Thyroid gland (tissue), 4 donors: ENCODE measurements around the gene RNF215. TPM values are rescaled to one million over a fixed set of nuclear protein-coding genes. Genes with fewer than 3 reads are reported as not detected.

Source experiments
- DNase-seq, 2 donors: peaks; one replicate each; pipeline ENCODE4 v3.0.0-alpha.2; 2019
- H3K27ac ChIP-seq, 3 donors: fragments of 200-600 bp; sonication (generic); 1 replicate in 2 of 3; 2 replicates in 1 of 3; pipeline ENCODE4 v1.5.1; 2016 to 2019; ENCODE audit warnings: mild to moderate bottlenecking in 1 of 3, moderate library complexity in 1 of 3
- H3K27me3 ChIP-seq: fragments of 200-600 bp; sonication (generic); one replicate; pipeline ENCODE4 v1.5.1; 2019
- H3K36me3 ChIP-seq, 2 donors: fragments of 200-600 bp; sonication (generic); one replicate each; pipeline ENCODE4 v1.5.1; 2016 to 2019
- H3K4me1 ChIP-seq, 2 donors: fragments of 200-600 bp; sonication (generic); one replicate each; pipeline ENCODE4 v1.5.1; 2017 to 2019
- H3K4me3 ChIP-seq, 3 donors: fragments of 200-600 bp; sonication (generic); replicated peaks in 1 of 3; 1 replicate in 2 of 3; 2 replicates in 1 of 3; pipeline ENCODE4 v1.5.1; 2016; ENCODE audit warnings: mild to moderate bottlenecking in 1 of 3
- H3K9me3 ChIP-seq: fragments of 200-600 bp; sonication (generic); one replicate; pipeline ENCODE4 v1.5.1; 2017
- CTCF ChIP-seq, 6 experiments: fragments of 200-600 bp in 3 of 6; fragments of 450-650 bp in 3 of 6; sonication (generic) in 3 of 6; IDR thresholded peaks; one replicate each; pipeline ENCODE4 v1.5.1; 2016 to 2019; ENCODE audit warnings: antibody characterized with exemption in 6 of 6, mild to moderate bottlenecking in 2 of 6, inconsistent platforms in 1 of 6, moderate library complexity in 1 of 6
- POLR2A ChIP-seq, 2 donors: fragments of 450-650 bp; IDR thresholded peaks; one replicate each; pipeline ENCODE4 v1.6.1; 2017; ENCODE audit warnings: antibody characterized with exemption in 2 of 2, mild to moderate bottlenecking in 2 of 2, moderate library complexity in 1 of 2
- WGBS, 2 donors: methylation state at CpG; one replicate each; pipeline ENCODE4 v1.1.5; 2017; 5-methylcytosine and 5-hydroxymethylcytosine counted together
- intact Hi-C: fragments of 100-400 bp; cut with DNase I; formaldehyde crosslinking; loops from one replicate; pipeline ENCODE4 v1.15.1; 2023
- total RNA-seq, 4 donors: library from RNA; depleted of rRNA; stranded (reverse); fragments of >200 nt; gene quantifications; one replicate each; pipeline ENCODE4 v1.2.3, GENCODE V29; 2016

RNF215 gene
- total RNA-seq, 4 donors from 2014 or later, result 14.8 to 25.5 (median 18.8) TPM

- TF ChIP-seq CTCF (IDR thresholded peaks at IDR 0.05) (no peak), POLR2A (IDR thresholded peaks at IDR 0.05) (no peak)
- no peak for DNase-seq
- H3K4me3 ChIP-seq, result no peak overlapping the region
- no peaks in the 10 kb centered on the region for H3K9me3 ChIP-seq
- no peak overlapping the region for H3K27ac ChIP-seq
- intact Hi-C loops, result no loop called here
- H3K27me3 ChIP-seq, result no peaks in the 10 kb centered on the region
- WGBS, 2 donors, result 91 to 100% methylated on average over 3 of the region's 3 CpGs
- H3K4me1 ChIP-seq, result no peaks in the 10 kb centered on the region
- no peaks in the 10 kb centered on the region for H3K36me3 ChIP-seq
Observed at GRCh38 chr22:30433227-30433626, 46.0 kb upstream of the RNF215 start.

GRCh38 chr22:30432520-30432919 lies 45.3 kb upstream of the RNF215 start:
- TF ChIP-seq CTCF (IDR thresholded peaks at IDR 0.05) (no peak), POLR2A (IDR thresholded peaks at IDR 0.05) (no peak)
- Histone ChIP-seq H3K9me3 (no peaks in the 10 kb centered on the region), H3K27ac (no peak overlapping the region), H3K4me3 (no peak overlapping the region), H3K27me3 (no peaks in the 10 kb centered on the region), H3K4me1 (no peaks in the 10 kb centered on the region), H3K36me3 (no peaks in the 10 kb centered on the region)
- WGBS, 2 donors, result 70 to 75% methylated on average over 2 of the region's 2 CpGs
- no peak for DNase-seq
- intact Hi-C loops, result no loop called here

DNA sequence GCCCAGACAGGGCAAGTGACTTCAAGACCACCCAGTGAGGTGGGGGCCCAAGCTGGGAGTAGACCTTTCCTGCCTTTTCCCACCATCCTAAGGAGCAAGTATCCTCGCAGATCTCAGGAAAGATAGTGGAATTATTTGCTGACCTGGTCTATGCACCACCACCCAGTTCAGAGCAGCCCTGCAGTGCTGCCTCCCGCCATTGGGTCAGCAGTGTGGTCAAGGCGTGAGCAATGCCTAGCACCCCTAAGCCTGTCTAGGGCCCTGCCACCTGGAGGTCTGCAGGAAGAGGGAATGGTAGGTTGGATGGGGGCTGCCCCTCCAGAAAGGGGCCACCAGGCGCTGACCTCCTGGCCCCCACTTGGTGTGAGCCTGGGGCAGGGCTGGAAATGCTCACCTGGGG lies 44.9 kb upstream of the RNF215 start:
- H3K4me3 ChIP-seq, result no peak overlapping the region
- TF ChIP-seq POLR2A (IDR thresholded peaks at IDR 0.05) (no peak), CTCF (IDR thresholded peaks at IDR 0.05) (no peak)
- intact Hi-C loops, result no loop called here
- no peaks in the 10 kb centered on the region for H3K36me3 ChIP-seq
- H3K27ac ChIP-seq, result no peak overlapping the region
- WGBS, 2 donors, result 73 to 86% methylated on average over 2 to 3 of the region's 4 CpGs
- no peaks in the 10 kb centered on the region for H3K9me3 ChIP-seq
- DNase-seq, result no peak
- no peaks in the 10 kb centered on the region for H3K27me3 ChIP-seq
- no peaks in the 10 kb centered on the region for H3K4me1 ChIP-seq

- H3K27me3 ChIP-seq, result no peaks in the 10 kb centered on the region
- H3K4me1 ChIP-seq, result peaks cover 0 to 8% of the 10 kb centered on the region in 2 donors
- intact Hi-C loops, result no loop called here
- TF ChIP-seq CTCF (IDR thresholded peaks at IDR 0.05) (no peak), POLR2A (IDR thresholded peaks at IDR 0.05) (no peak)
- H3K9me3 ChIP-seq, result no peaks in the 10 kb centered on the region
- WGBS, 2 donors, result 82 to 86% methylated on average over 4 of the region's 4 CpGs
- no peak overlapping the region for H3K27ac ChIP-seq
- no peak for DNase-seq
- H3K4me3 ChIP-seq, result no peak overlapping the region
- H3K36me3 ChIP-seq, result no peaks in the 10 kb centered on the region
Observed at GRCh38 chr22:30430933-30431332, 43.7 kb upstream of the RNF215 start.

DNA sequence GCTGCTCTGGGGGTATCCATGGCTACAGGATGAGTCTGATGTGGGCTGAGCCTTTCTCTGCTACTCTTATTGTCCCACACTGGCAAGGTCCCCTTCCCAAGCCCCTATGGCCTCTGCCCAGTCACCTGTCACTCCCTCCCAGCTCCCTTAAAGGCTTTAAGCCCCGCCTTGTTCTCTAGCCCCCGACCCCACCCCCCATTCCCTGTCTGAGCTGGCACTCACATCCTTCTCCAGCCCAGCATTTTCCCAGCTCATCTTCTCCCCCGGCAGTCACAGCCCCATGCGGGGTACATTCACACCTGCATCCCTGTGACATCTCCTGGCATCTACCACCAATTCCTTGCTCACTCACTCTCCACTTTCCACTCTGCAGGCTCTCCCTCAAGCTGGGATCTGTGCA lies 42.7 kb upstream of the RNF215 start:
- H3K36me3 ChIP-seq, result no peaks in the 10 kb centered on the region
- no peak overlapping the region for H3K27ac ChIP-seq
- 51% methylated on average over 4 of the region's 4 CpGs for WGBS, 2 donors
- intact Hi-C loops, result loop anchor here (5.0 kb wide), 1 partner anchor 38 kb away; no protein-coding TSS in a partner anchor
- H3K9me3 ChIP-seq, result no peaks in the 10 kb centered on the region
- TF ChIP-seq POLR2A (IDR thresholded peaks at IDR 0.05) (no peak), CTCF (IDR thresholded peaks at IDR 0.05) (no peak)
- H3K4me3 ChIP-seq, result no peak overlapping the region
- H3K27me3 ChIP-seq, result no peaks in the 10 kb centered on the region
- no peak for DNase-seq
- H3K4me1 ChIP-seq, result peaks cover 5 to 16% of the 10 kb centered on the region in 2 donors
